ENCODE results near the gene NUP214.

DNA sequence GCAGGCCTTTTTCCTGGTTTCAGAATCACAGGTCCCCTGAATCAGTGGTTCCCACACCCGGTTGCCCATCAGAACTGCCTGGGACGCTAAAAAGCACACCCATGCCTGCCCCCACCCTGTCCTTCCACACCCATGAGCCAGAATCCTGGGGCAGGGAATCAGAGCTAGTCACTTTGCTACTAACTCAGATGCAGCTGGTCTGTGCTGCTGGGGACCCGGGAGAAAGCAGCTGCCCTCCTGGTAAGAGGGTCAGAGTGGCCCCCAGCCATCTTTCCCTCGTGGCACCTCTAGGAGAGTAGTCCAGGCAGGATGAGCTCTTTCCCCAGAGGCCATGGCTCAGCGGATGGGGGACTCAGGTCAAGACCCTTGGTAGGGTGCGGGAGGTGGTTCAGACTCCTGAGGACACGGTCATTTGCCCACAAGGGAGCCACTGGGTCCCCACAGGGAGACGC is 11.3 kb upstream of the NUP214 start:
- TF ChIP-seq, protein P1, sequence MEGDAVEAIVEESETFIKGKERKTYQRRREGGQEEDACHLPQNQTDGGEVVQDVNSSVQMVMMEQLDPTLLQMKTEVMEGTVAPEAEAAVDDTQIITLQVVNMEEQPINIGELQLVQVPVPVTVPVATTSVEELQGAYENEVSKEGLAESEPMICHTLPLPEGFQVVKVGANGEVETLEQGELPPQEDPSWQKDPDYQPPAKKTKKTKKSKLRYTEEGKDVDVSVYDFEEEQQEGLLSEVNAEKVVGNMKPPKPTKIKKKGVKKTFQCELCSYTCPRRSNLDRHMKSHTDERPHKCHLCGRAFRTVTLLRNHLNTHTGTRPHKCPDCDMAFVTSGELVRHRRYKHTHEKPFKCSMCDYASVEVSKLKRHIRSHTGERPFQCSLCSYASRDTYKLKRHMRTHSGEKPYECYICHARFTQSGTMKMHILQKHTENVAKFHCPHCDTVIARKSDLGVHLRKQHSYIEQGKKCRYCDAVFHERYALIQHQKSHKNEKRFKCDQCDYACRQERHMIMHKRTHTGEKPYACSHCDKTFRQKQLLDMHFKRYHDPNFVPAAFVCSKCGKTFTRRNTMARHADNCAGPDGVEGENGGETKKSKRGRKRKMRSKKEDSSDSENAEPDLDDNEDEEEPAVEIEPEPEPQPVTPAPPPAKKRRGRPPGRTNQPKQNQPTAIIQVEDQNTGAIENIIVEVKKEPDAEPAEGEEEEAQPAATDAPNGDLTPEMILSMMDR (IDR thresholded peaks at IDR 0.05; ENCODE audit: low read depth, low read length, poor library complexity, severe bottlenecking) = no peak
- TF ChIP-seq EZH2phosphoT487 (IDR thresholded peaks at IDR 0.05; ENCODE audit: borderline replicate concordance, low read length) = no peak
